ENCODE results near the gene RERE. TPM values are rescaled to one million over a fixed set of nuclear protein-coding genes. Genes with fewer than 3 reads are reported as not detected.
A peak's percentile ranks its signal among the peaks of the same experiment; 100 is the strongest.

Gene RERE
- total RNA-seq, 1 donor, result 55.0 TPM

DNA sequence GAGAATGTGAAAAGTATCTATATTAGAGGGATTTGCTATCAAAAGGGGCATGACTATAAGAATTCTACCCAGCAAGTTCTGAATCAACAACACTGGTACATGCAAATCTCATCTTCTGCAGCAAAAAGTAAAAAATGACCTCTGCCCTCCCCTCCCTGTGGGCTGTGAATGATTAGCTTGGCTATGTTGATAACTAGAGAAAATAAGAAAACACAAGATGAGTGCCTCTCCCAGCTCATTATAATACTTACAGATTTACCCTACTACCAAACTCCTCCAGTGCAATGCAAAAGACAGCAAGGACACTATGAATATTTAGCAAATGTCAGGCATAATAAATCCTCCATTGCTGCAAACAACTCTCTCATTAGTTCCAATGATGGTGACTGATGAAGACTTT, 397.1 kb downstream of the RERE start:
- Histone ChIP-seq H3K4me1 (ENCODE audit: insufficient read depth, low read length) (peaks cover 46% of the 10 kb centered on the region), H3K36me3 (ENCODE audit: insufficient read depth, low read length) (peaks cover 49% of the 10 kb centered on the region), H3K4me3 (ENCODE audit: insufficient read depth, low read length) (peak overlapping the region; percentile 32), H2AFZ (ENCODE audit: low read length) (no peak overlapping the region), H3K9me3 (ENCODE audit: low read depth, low read length) (no peaks in the 10 kb centered on the region), H3K27ac (ENCODE audit: low read depth, low read length) (no peak overlapping the region), H4K20me1 (ENCODE audit: insufficient read depth, low read length) (peaks cover 16% of the 10 kb centered on the region), H3K79me2 (ENCODE audit: insufficient read depth, low read length) (peaks cover 82% of the 10 kb centered on the region), H3K4me2 (ENCODE audit: insufficient read depth, low read length) (peak overlapping the region; percentile 95), H3K27me3 (ENCODE audit: insufficient read depth, low read length) (no peaks in the 10 kb centered on the region)
- DNase-seq (ENCODE audit: insufficient read length, low spot score, missing footprints), result no peak
- TF ChIP-seq, protein P1, sequence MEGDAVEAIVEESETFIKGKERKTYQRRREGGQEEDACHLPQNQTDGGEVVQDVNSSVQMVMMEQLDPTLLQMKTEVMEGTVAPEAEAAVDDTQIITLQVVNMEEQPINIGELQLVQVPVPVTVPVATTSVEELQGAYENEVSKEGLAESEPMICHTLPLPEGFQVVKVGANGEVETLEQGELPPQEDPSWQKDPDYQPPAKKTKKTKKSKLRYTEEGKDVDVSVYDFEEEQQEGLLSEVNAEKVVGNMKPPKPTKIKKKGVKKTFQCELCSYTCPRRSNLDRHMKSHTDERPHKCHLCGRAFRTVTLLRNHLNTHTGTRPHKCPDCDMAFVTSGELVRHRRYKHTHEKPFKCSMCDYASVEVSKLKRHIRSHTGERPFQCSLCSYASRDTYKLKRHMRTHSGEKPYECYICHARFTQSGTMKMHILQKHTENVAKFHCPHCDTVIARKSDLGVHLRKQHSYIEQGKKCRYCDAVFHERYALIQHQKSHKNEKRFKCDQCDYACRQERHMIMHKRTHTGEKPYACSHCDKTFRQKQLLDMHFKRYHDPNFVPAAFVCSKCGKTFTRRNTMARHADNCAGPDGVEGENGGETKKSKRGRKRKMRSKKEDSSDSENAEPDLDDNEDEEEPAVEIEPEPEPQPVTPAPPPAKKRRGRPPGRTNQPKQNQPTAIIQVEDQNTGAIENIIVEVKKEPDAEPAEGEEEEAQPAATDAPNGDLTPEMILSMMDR (IDR thresholded peaks at IDR 0.05; ENCODE audit: extremely low read depth, low read depth, low read length), result no peak

DNA sequence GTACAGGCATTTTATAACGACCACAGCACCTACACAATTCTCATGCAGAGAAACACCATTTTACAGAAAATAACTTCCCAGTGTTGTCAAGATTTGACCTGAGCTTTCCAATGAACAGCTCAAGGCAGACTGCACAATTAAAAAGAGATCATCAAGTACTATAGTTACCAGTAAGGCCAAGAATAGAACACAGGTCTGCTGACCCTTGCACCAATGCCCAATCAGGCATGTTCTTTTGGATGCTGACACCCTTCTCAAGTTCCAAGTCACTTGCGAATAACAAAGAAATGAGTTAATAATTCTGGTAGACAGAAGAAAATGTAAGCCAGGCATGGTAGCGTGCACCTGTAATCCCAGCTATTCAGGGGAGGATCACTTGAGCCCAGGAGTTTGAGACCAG, 397.6 kb downstream of the RERE start:
- TF ChIP-seq, protein P1 (IDR thresholded peaks at IDR 0.05; ENCODE audit: extremely low read depth, low read depth, low read length), result no peak
- peaks cover 16% of the 10 kb centered on the region for H4K20me1 ChIP-seq (ENCODE audit: insufficient read depth, low read length)

DNA sequence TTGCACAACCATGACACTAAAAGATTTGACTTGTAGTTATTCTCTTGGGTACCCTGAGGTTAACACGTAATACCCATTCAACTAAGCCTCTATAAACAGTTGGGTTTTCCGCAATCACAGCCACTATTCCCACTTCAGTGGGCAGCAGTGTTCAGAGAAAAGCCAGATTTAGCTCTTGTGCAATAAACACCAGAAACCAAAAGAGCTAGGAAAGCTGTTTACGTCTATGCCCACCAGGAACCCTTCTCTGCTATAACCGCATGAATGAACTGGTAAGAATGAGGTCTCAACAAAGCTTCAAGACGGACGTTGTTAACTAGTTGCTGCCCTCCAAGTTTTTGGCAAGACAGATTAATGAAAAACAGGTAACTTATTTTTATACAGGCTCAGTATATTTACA, 398.3 kb downstream of the RERE start:
- Histone ChIP-seq H3K4me1 (ENCODE audit: insufficient read depth, low read length) (peaks cover 37% of the 10 kb centered on the region), H4K20me1 (ENCODE audit: insufficient read depth, low read length) (peaks cover 16% of the 10 kb centered on the region), H3K36me3 (ENCODE audit: insufficient read depth, low read length) (peaks cover 50% of the 10 kb centered on the region), H3K4me2 (ENCODE audit: insufficient read depth, low read length) (peak overlapping the region; percentile 95), H3K9me3 (ENCODE audit: low read depth, low read length) (no peaks in the 10 kb centered on the region), H3K27ac (ENCODE audit: low read depth, low read length) (peak overlapping the region; percentile 23), H2AFZ (ENCODE audit: low read length) (no peak overlapping the region), H3K4me3 (ENCODE audit: insufficient read depth, low read length) (no peak overlapping the region), H3K79me2 (ENCODE audit: insufficient read depth, low read length) (peaks cover 91% of the 10 kb centered on the region), H3K27me3 (ENCODE audit: insufficient read depth, low read length) (no peaks in the 10 kb centered on the region)
- no peak for DNase-seq (ENCODE audit: insufficient read length, low spot score, missing footprints)
- TF ChIP-seq, protein P1 (IDR thresholded peaks at IDR 0.05; ENCODE audit: extremely low read depth, low read depth, low read length), result no peak

More for the DNA sequence above, 397.6 kb downstream of the RERE start:
- Histone ChIP-seq H3K36me3 (ENCODE audit: insufficient read depth, low read length) (peaks cover 49% of the 10 kb centered on the region), H2AFZ (ENCODE audit: low read length) (no peak overlapping the region), H3K79me2 (ENCODE audit: insufficient read depth, low read length) (peaks cover 84% of the 10 kb centered on the region), H3K27ac (ENCODE audit: low read depth, low read length) (peak overlapping the region; percentile 23), H3K4me2 (ENCODE audit: insufficient read depth, low read length) (peak overlapping the region; percentile 95), H3K27me3 (ENCODE audit: insufficient read depth, low read length) (no peaks in the 10 kb centered on the region), H3K9me3 (ENCODE audit: low read depth, low read length) (no peaks in the 10 kb centered on the region), H3K4me3 (ENCODE audit: insufficient read depth, low read length) (no peak overlapping the region), H3K4me1 (ENCODE audit: insufficient read depth, low read length) (peaks cover 44% of the 10 kb centered on the region)
- no peak for DNase-seq (ENCODE audit: insufficient read length, low spot score, missing footprints)

DNA sequence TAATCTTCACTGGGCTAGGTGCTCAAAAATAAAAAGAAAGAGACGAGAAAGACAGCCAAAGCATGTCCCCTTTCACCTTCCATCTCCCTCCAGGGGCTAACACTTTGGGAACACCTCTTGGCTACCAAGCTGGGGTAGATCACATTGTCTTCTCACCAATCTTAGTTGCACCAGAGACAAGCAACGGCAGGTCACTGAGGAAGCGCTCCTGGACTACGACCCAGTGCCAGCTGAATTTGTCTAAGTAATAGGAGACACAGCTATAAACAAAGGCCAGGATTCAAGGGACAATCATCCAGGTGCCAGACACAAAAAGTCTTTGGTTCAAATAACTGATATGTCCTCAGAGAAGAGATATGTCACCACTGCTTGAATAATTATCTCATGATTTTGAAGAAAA, 399.1 kb downstream of the RERE start:
- Histone ChIP-seq H3K36me3 (ENCODE audit: insufficient read depth, low read length) (peaks cover 58% of the 10 kb centered on the region), H3K4me1 (ENCODE audit: insufficient read depth, low read length) (peaks cover 36% of the 10 kb centered on the region), H3K27ac (ENCODE audit: low read depth, low read length) (no peak overlapping the region), H3K79me2 (ENCODE audit: insufficient read depth, low read length) (peaks cover 97% of the 10 kb centered on the region), H3K9me3 (ENCODE audit: low read depth, low read length) (no peaks in the 10 kb centered on the region), H2AFZ (ENCODE audit: low read length) (no peak overlapping the region), H3K4me3 (ENCODE audit: insufficient read depth, low read length) (no peak overlapping the region), H3K27me3 (ENCODE audit: insufficient read depth, low read length) (no peaks in the 10 kb centered on the region), H4K20me1 (ENCODE audit: insufficient read depth, low read length) (peaks cover 16% of the 10 kb centered on the region), H3K4me2 (ENCODE audit: insufficient read depth, low read length) (no peak overlapping the region)
- DNase-seq (ENCODE audit: insufficient read length, low spot score, missing footprints), result no peak
- TF ChIP-seq, protein P1 (IDR thresholded peaks at IDR 0.05; ENCODE audit: extremely low read depth, low read depth, low read length), result no peak

All from osteoblast (primary cell).